Neural cell (in vitro differentiated cells): Measurements from ENCODE around the gene C8A. TPM values are rescaled to one million over a fixed set of nuclear protein-coding genes. Genes with fewer than 3 reads are reported as not detected.

Experiments
- H2AFZ ChIP-seq: fragments of 200-600, 300-800 bp; sonication (generic), shearing (Covaris generic); 2 replicates; pipeline ENCODE4 v1.6.0; 2014; ENCODE audit warnings: low read depth, mild to moderate bottlenecking, antibody characterized with exemption, low read length, moderate library complexity
- H3F3A ChIP-seq: fragments of 200-600 bp; shearing (Covaris generic); 2 replicates; pipeline ENCODE4 v1.6.1; 2016; ENCODE audit warnings: mild to moderate bottlenecking, moderate library complexity, mixed read lengths, antibody characterized with exemption, low read length; ENCODE audit not compliant: insufficient read depth, poor library complexity, severe bottlenecking
- H3K27ac ChIP-seq: fragments of 200-600, 300-800 bp; sonication (generic), shearing (Covaris generic); 2 replicates; pipeline ENCODE4 v1.5.1; 2014; ENCODE audit warnings: mild to moderate bottlenecking, low read length, moderate library complexity
- H3K27me3 ChIP-seq: fragments of 300-800, 200-600 bp; sonication (generic), shearing (Covaris generic); 2 replicates; pipeline ENCODE4 v1.6.0; 2014; ENCODE audit warnings: mild to moderate bottlenecking, low read depth, low read length, moderate library complexity; ENCODE audit not compliant: insufficient read depth
- H3K36me3 ChIP-seq: fragments of 300-800, 200-600 bp; sonication (generic), shearing (Covaris generic); 2 replicates; pipeline ENCODE4 v1.5.1; 2014; ENCODE audit warnings: mild to moderate bottlenecking, antibody characterized with exemption, low read length, moderate library complexity; ENCODE audit not compliant: insufficient read depth
- H3K4me2 ChIP-seq: fragments of 300-800, 200-600 bp; sonication (generic), shearing (Covaris generic); 2 replicates; pipeline ENCODE4 v1.6.0; 2014; ENCODE audit warnings: mild to moderate bottlenecking, low read length
- H3K4me3 ChIP-seq: fragments of 300-800, 200-600 bp; sonication (generic), shearing (Covaris generic); 2 replicates; pipeline ENCODE4 v1.5.1; 2014; ENCODE audit warnings: mild to moderate bottlenecking, low read length, moderate library complexity
- H3K79me2 ChIP-seq: fragments of 200-600 bp; shearing (Covaris generic); replicated peaks from 2 replicates; pipeline ENCODE4 v1.6.0; 2014; ENCODE audit warnings: mild to moderate bottlenecking, low read length, moderate library complexity; ENCODE audit not compliant: insufficient read depth
- H3K9ac ChIP-seq: fragments of 300-800, 200-600 bp; sonication (generic), shearing (Covaris generic); 2 replicates; pipeline ENCODE4 v1.6.1; 2016; ENCODE audit warnings: mild to moderate bottlenecking, low read length, mixed read lengths
- H3K9me2 ChIP-seq: fragments of 200-600 bp; shearing (Covaris generic); 2 replicates; pipeline ENCODE4 v1.6.1; 2016; ENCODE audit warnings: mild to moderate bottlenecking, low read length, mixed read lengths; ENCODE audit not compliant: insufficient read depth
- H3K9me3 ChIP-seq: fragments of 200-600, 300-800 bp; sonication (generic), shearing (Covaris generic); 2 replicates; pipeline ENCODE4 v1.6.1; 2016; ENCODE audit warnings: mild to moderate bottlenecking, mixed run types, low read length, moderate library complexity, mixed read lengths
- H4K20me1 ChIP-seq: fragments of 200-600 bp; shearing (Covaris generic); 2 replicates; pipeline ENCODE4 v1.6.1; 2016; ENCODE audit warnings: mild to moderate bottlenecking, mixed run types; ENCODE audit not compliant: insufficient read depth
- CTCF ChIP-seq: fragments of 450-650 bp; IDR thresholded peaks from 2 replicates; pipeline ENCODE4 v1.5.1; 2014; ENCODE audit warnings: antibody characterized with exemption, mild to moderate bottlenecking, moderate library complexity; ENCODE audit not compliant: poor library complexity, severe bottlenecking
- EP300 ChIP-seq: fragments of 450-650 bp; conservative IDR thresholded peaks from 2 replicates; pipeline ENCODE4 v1.6.1; 2014; ENCODE audit warnings: antibody characterized with exemption, mild to moderate bottlenecking, moderate library complexity; ENCODE audit not compliant: poor library complexity, severe bottlenecking
- EZH2 ChIP-seq: fragments of 200-600, 300-800 bp; shearing (Covaris generic), sonication (generic); IDR thresholded peaks from 2 replicates; pipeline ENCODE4 v1.6.1; 2014; ENCODE audit warnings: antibody characterized with exemption, low read length, borderline replicate concordance, mild to moderate bottlenecking; ENCODE audit not compliant: insufficient read depth, poor library complexity, severe bottlenecking
- MXI1 ChIP-seq: fragments of 450-650 bp; conservative IDR thresholded peaks from 2 replicates; pipeline ENCODE4 v1.6.1; 2014; ENCODE audit warnings: antibody characterized with exemption, mild to moderate bottlenecking; ENCODE audit not compliant: poor library complexity, severe bottlenecking
- POLR2AphosphoS5 ChIP-seq: IDR thresholded peaks from 2 replicates; pipeline ENCODE4 v1.6.1; 2012
- RAD21 ChIP-seq: fragments of 450-650 bp; conservative IDR thresholded peaks from 2 replicates; pipeline ENCODE4 v1.6.1; 2014; ENCODE audit warnings: antibody characterized with exemption, mild to moderate bottlenecking, moderate library complexity
- REST ChIP-seq: IDR thresholded peaks from 2 replicates; pipeline ENCODE4 v1.6.1; 2012; ENCODE audit warnings: borderline replicate concordance
- SMC3 ChIP-seq: fragments of 450-650 bp; conservative IDR thresholded peaks from 2 replicates; pipeline ENCODE4 v1.6.1; 2014; ENCODE audit warnings: antibody characterized with exemption, mild to moderate bottlenecking, moderate library complexity; ENCODE audit not compliant: poor library complexity
- TAF1 ChIP-seq: IDR thresholded peaks from 2 replicates; pipeline ENCODE4 v1.6.1; 2012; ENCODE audit warnings: low read depth
- polyA plus RNA-seq: library from polyadenylated mRNA; depleted of rRNA; stranded (reverse); fragments of >200 nt; gene quantifications from 2 replicates; pipeline ENCODE4 v1.2.3, GENCODE V29; 2014

The C8A gene
- polyA plus RNA-seq, 1 donor from 2014 or later = not detected

- H3K9ac ChIP-seq = no peak overlapping the region
- H3F3A ChIP-seq = no peaks in the 10 kb centered on the region
- no peak overlapping the region for H3K27ac ChIP-seq
- H4K20me1 ChIP-seq = no peaks in the 10 kb centered on the region
- H3K9me2 ChIP-seq = no peaks in the 10 kb centered on the region
- TF ChIP-seq RAD21 = no peak
- no peak for TF ChIP-seq SMC3
- TF ChIP-seq EP300 = no peak
- no peaks in the 10 kb centered on the region for H3K36me3 ChIP-seq
- H3K27me3 ChIP-seq = no peaks in the 10 kb centered on the region
- no peak overlapping the region for H3K4me2 ChIP-seq
- no peak overlapping the region for H2AFZ ChIP-seq
- no peak overlapping the region for H3K4me3 ChIP-seq
- H3K9me3 ChIP-seq = no peaks in the 10 kb centered on the region
- no peaks in the 10 kb centered on the region for H3K79me2 ChIP-seq
Observed at GRCh38 chr1:56821462-56821797, 33.2 kb upstream of the C8A start.

DNA sequence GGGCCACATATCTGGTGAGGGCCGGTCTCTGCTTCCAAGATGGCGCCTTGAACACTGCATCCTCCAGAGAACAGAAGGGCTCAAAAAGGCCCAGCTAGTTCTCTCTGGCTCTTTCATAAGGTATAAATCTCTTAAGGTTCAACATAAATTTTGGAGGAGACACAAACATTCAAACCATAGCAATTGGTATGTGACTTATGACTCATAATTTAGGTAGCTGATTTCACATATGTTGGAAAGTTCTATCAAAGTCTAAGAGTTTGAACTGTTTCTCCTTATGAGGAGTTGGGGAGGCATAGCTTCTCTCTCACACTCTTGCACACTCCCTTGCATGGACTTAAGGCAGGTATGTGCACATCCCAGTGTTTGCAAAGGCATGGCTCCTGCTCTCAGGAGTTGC lies 30.3 kb upstream of the C8A start:
- Histone ChIP-seq H3F3A (no peaks in the 10 kb centered on the region), H3K27ac (no peak overlapping the region), H3K4me3 (no peak overlapping the region), H3K36me3 (no peaks in the 10 kb centered on the region), H2AFZ (no peak overlapping the region), H3K4me2 (no peak overlapping the region), H3K79me2 (no peaks in the 10 kb centered on the region), H3K9me3 (no peaks in the 10 kb centered on the region), H3K27me3 (no peaks in the 10 kb centered on the region), H4K20me1 (no peaks in the 10 kb centered on the region), H3K9ac (no peak overlapping the region), H3K9me2 (no peaks in the 10 kb centered on the region)
- TF ChIP-seq EP300 = no peak
- TF ChIP-seq REST = no peak
- no peak for TF ChIP-seq POLR2AphosphoS5
- no peak for TF ChIP-seq CTCF
- TF ChIP-seq TAF1 = no peak
- no peak for TF ChIP-seq EZH2
- no peak for TF ChIP-seq RAD21
- no peak for TF ChIP-seq MXI1
- no peak for TF ChIP-seq SMC3

DNA sequence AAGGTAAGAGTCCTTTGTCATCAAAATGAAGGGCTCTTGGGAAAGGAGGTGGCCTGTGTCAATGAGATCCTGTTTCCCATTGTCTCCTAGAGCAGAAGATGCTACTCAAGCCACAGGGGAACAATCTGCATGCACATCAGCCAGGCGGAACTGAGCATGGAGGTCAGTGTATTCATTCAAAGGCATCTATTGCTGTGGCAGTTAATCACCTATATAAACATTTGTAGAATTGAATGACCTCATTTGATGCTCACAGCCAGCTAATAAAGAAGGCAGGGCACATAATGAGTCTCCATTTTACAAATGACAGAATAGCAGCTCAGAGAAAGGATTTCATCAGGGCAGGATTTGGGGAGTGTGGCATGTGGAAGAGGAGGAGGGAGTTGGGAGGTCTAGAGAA lies 29.7 kb upstream of the C8A start:
- H4K20me1 ChIP-seq = no peaks in the 10 kb centered on the region
- H3K79me2 ChIP-seq = no peaks in the 10 kb centered on the region
- TF ChIP-seq SMC3 (no peak), MXI1 (no peak), RAD21 (no peak), CTCF (no peak)
- no peak overlapping the region for H3K4me3 ChIP-seq
- H3F3A ChIP-seq = no peaks in the 10 kb centered on the region
- H3K9ac ChIP-seq = no peak overlapping the region
- H2AFZ ChIP-seq = no peak overlapping the region
- H3K27me3 ChIP-seq = no peaks in the 10 kb centered on the region
- H3K9me3 ChIP-seq = no peaks in the 10 kb centered on the region
- H3K27ac ChIP-seq = no peak overlapping the region
- H3K4me2 ChIP-seq = no peak overlapping the region
- H3K9me2 ChIP-seq = no peaks in the 10 kb centered on the region
- H3K36me3 ChIP-seq = no peaks in the 10 kb centered on the region
